Measurements from ENCODE around the gene TGM1. TPM values are rescaled to one million over a fixed set of nuclear protein-coding genes. Genes with fewer than 3 reads are reported as not detected.

TGM1 gene
- total and polyA plus RNA-seq, 4 donors, result 0.52 to 5.7 (median 1.1) TPM

DNA sequence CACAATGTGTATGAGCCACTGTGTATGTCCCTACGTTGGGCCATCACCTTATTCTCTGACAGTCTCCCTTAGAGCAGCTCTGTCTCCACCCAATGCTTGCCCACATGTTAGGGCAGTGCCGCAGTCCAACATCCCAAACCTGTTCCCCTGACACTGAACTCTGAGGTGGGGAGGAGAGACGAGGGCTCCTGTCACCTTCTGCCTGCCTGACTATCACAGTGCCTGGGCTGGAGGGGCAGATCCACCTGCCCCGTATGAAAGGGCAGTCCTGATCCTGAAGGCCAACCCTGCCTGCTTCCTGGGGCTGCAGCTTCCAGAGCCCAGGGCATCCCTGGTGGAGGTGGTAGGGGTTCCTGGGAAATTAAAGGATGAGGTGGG is 2.2 kb downstream of the TGM1 start:
- intact Hi-C loops (cut with DNase I), result no loop called here
- DNase-seq, result no peak
- no peak for ATAC-seq (ENCODE audit: low FRiP score)
- WGBS, 2 donors, result 78 to 83% methylated on average over 4 of the region's 4 CpGs
- Histone ChIP-seq H3K27me3 (ENCODE audit: control insufficient read depth in 1 of 2, insufficient read depth in 2 of 2, low read length in 1 of 2) (no peaks in the 10 kb centered on the region), H3K4me3 (ENCODE audit: low read length in 2 of 2) (no peak overlapping the region), H3K9me3 (ENCODE audit: control insufficient read depth, low read length) (no peaks in the 10 kb centered on the region), H3K27ac (ENCODE audit: low read depth in 1 of 2, low read length in 2 of 2) (no peak overlapping the region), H3K4me1 (ENCODE audit: control insufficient read depth in 1 of 2, insufficient read depth in 2 of 2, low read length in 2 of 2) (no peaks in the 10 kb centered on the region), H3K36me3 (ENCODE audit: control insufficient read depth in 1 of 2, insufficient read depth in 2 of 2, low read length in 1 of 2) (peaks cover 0 to 1% of the 10 kb centered on the region in 2 donors)

DNA sequence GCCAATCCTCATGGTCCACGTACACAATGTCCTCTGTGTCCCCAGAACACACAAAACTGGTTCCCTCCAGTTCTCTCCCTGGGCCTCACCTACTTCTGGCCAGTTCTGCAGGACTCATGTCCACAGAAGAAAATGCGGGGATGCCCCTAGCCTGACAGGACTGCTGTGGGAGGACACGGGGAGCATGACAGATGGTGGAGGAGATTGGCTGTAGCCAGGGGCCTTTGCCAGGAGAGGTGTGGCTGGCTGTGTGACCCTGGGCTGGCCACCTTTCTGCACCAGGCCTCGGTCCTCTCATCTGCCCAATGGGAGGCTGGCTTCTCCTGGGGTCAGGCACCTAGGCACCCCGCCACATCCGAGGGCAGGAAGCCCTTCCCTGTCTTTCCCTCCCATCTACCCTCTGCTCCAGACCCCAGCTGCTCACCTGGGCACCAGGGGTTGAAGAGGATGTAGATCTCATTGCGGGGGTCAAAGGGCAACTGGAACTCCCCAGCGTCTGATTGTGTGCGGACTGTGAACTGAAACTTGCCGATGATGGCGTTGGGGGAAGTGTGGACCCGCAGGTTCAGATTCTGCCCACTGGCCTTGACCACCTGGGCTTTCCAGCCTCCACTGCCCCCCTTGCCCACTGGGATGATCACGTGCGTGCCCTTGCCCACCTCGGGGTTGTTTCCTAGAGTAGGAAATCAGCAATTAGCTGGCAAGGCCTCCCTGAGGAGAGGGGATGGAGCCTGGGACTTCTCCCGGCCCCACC is 2.8 kb downstream of the TGM1 start:
- ATAC-seq (ENCODE audit: low FRiP score) (no peak), DNase-seq (no peak)
- H3K27ac ChIP-seq (ENCODE audit: low read depth in 1 of 2, low read length in 2 of 2), result no peak overlapping the region
- intact Hi-C loops (cut with DNase I), result no loop called here
- H3K9me3 ChIP-seq (ENCODE audit: control insufficient read depth, low read length), result no peaks in the 10 kb centered on the region
- no peaks in the 10 kb centered on the region for H3K27me3 ChIP-seq (ENCODE audit: control insufficient read depth in 1 of 2, insufficient read depth in 2 of 2, low read length in 1 of 2)
- 89% methylated on average over 16 of the region's 16 CpGs for WGBS, 2 donors
- no peaks in the 10 kb centered on the region for H3K36me3 ChIP-seq (ENCODE audit: control insufficient read depth in 1 of 2, insufficient read depth in 2 of 2, low read length in 1 of 2)
- H3K4me3 ChIP-seq (ENCODE audit: low read length in 2 of 2), result no peak overlapping the region
- H3K4me1 ChIP-seq (ENCODE audit: control insufficient read depth in 1 of 2, insufficient read depth in 2 of 2, low read length in 2 of 2), result no peaks in the 10 kb centered on the region

DNA sequence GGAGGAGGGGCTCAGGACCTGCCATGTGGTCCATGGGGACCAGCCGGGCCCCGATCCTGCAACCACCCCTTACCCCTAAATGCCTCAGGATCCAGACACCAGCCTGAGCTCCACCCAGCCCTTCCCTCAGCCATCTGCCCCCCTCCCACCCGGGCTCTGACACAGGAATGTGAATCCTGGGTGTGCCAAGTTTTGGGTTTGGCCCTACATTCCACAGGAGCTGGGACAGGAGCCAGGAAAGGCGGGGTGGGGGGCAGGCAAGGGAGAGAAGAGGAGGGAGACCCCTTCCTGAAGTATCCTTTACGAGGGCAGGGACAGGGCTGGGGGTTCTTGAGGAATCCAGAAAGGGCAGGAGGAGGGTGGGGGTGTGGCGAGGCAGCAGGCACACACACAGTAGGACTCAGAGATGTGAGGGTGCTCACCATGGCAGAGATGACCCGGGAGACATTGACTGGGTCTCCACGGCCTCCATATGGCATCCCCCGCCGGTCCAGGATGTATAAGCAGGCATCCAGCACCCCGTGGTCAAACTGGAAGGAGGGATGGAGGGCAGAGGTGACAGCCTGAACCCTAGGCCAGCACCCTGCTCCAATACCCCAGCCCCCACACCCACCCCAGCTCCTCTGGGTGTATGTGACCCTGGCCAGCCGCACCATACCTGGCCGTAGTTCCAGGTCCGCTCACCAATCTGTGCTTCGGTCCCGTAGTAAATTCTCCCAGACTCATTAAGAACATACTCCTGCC is 3.5 kb downstream of the TGM1 start:
- DNase-seq (no peak), ATAC-seq (ENCODE audit: low FRiP score) (no peak)
- no peak overlapping the region for H3K27ac ChIP-seq (ENCODE audit: low read depth in 1 of 2, low read length in 2 of 2)
- intact Hi-C loops (cut with DNase I), result no loop called here
- H3K36me3 ChIP-seq (ENCODE audit: control insufficient read depth in 1 of 2, insufficient read depth in 2 of 2, low read length in 1 of 2), result no peaks in the 10 kb centered on the region
- no peaks in the 10 kb centered on the region for H3K27me3 ChIP-seq (ENCODE audit: control insufficient read depth in 1 of 2, insufficient read depth in 2 of 2, low read length in 1 of 2)
- 61 to 67% methylated on average over 16 of the region's 16 CpGs for WGBS, 2 donors
- H3K4me1 ChIP-seq (ENCODE audit: control insufficient read depth in 1 of 2, insufficient read depth in 2 of 2, low read length in 2 of 2), result no peaks in the 10 kb centered on the region
- H3K9me3 ChIP-seq (ENCODE audit: control insufficient read depth, low read length), result no peaks in the 10 kb centered on the region
- H3K4me3 ChIP-seq (ENCODE audit: low read length in 2 of 2), result no peak overlapping the region

DNA sequence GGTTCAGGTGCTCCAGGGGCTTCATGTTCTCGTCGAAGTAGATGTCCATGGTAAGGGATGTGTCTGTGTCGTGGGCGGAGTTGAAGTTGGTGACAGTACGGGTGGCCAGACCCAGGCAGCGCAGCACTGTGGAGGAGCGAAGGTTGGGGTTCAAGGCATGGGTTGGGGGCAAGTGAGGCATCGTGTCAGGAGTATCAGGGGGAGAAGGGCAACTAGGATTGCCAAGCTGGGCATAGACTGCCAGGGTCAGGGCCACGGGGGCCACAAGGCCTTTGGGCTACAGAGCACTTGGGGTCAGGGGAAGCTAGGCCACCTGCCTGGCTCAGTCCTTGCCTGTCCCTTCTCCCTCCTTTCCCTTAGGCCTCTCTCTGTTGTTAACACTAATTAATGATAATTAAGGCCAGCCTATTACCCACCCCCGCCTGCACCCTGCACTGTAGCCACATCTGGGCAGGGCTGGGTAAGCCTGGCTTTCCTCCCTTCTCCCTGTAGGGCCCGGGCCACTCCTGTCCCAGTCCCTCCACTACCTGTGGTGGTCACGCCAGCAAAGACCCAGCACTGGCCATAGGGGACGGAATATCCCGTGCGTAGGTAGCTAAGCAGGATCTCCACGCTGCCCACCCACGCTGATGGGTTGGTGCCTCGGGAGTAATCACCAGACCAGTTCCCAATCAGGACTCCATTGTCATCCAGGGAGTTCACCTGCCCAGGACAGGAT is 4.3 kb downstream of the TGM1 start:
- intact Hi-C loops (cut with DNase I), result no loop called here
- H3K4me1 ChIP-seq (ENCODE audit: control insufficient read depth in 1 of 2, insufficient read depth in 2 of 2, low read length in 2 of 2), result no peaks in the 10 kb centered on the region
- H3K36me3 ChIP-seq (ENCODE audit: control insufficient read depth in 1 of 2, insufficient read depth in 2 of 2, low read length in 1 of 2), result no peaks in the 10 kb centered on the region
- H3K27ac ChIP-seq (ENCODE audit: low read depth in 1 of 2, low read length in 2 of 2), result no peak overlapping the region
- ATAC-seq (ENCODE audit: low FRiP score) (no peak), DNase-seq (no peak)
- WGBS, 2 donors, result 90 to 92% methylated on average over 18 of the region's 18 CpGs
- no peaks in the 10 kb centered on the region for H3K27me3 ChIP-seq (ENCODE audit: control insufficient read depth in 1 of 2, insufficient read depth in 2 of 2, low read length in 1 of 2)
- no peaks in the 10 kb centered on the region for H3K9me3 ChIP-seq (ENCODE audit: control insufficient read depth, low read length)
- no peak overlapping the region for H3K4me3 ChIP-seq (ENCODE audit: low read length in 2 of 2)

DNA sequence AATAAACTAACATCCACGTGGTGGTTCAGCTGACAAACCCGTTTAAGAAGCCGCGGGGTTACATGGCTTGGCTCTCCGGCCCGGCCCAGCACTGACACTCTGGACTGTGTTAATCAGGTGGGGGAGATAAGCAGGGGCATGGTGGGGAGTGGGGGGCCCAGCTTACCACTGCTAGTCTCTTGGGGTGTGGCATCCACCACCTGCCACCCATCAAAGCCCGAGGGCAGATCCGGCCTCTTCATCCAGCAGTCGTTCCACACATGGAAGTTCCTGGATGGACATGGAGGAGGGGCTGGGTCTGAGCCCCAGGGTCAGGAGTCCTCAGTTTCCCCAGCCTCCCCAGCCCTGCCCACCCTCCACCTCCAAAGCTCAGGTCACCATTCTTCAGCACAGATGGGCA is 4.9 kb downstream of the TGM1 start:
- Histone ChIP-seq H3K4me3 (ENCODE audit: low read length in 2 of 2) (no peak overlapping the region), H3K27ac (ENCODE audit: low read depth in 1 of 2, low read length in 2 of 2) (no peak overlapping the region), H3K4me1 (ENCODE audit: control insufficient read depth in 1 of 2, insufficient read depth in 2 of 2, low read length in 2 of 2) (no peaks in the 10 kb centered on the region), H3K27me3 (ENCODE audit: control insufficient read depth in 1 of 2, insufficient read depth in 2 of 2, low read length in 1 of 2) (no peaks in the 10 kb centered on the region), H3K9me3 (ENCODE audit: control insufficient read depth, low read length) (no peaks in the 10 kb centered on the region), H3K36me3 (ENCODE audit: control insufficient read depth in 1 of 2, insufficient read depth in 2 of 2, low read length in 1 of 2) (no peaks in the 10 kb centered on the region)
- DNase-seq (no peak), ATAC-seq (ENCODE audit: low FRiP score) (no peak)
- 85 to 86% methylated on average over 9 of the region's 9 CpGs for WGBS, 2 donors
- intact Hi-C loops (cut with DNase I), result no loop called here

DNA sequence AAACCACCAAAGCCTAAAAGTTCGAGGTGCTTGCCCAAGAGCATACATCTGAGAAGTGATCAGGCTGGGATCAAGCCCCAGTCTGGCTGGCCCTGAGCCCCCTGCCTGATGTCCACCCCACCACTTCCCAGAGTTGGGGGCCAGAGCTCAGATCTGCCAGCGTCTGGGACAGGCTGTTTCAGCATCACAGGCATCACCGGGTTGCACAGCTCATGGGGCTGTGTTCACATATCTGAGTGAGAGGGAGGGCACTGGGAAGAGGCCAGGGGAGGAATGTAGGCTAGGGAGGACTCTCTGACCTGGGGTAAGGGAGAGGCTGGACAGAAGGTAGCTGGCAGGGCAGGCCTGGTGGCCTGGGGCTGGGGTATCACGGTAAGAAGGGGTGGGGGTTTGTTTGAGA is 6.0 kb downstream of the TGM1 start:
- intact Hi-C loops (cut with DNase I), result no loop called here
- WGBS, 2 donors, result 65 to 66% methylated on average over 4 of the region's 4 CpGs
- Histone ChIP-seq H3K4me1 (ENCODE audit: control insufficient read depth in 1 of 2, insufficient read depth in 2 of 2, low read length in 2 of 2) (no peaks in the 10 kb centered on the region), H3K27me3 (ENCODE audit: control insufficient read depth in 1 of 2, insufficient read depth in 2 of 2, low read length in 1 of 2) (no peaks in the 10 kb centered on the region), H3K9me3 (ENCODE audit: control insufficient read depth, low read length) (no peaks in the 10 kb centered on the region), H3K36me3 (ENCODE audit: control insufficient read depth in 1 of 2, insufficient read depth in 2 of 2, low read length in 1 of 2) (no peaks in the 10 kb centered on the region), H3K27ac (ENCODE audit: low read depth in 1 of 2, low read length in 2 of 2) (no peak overlapping the region), H3K4me3 (ENCODE audit: low read length in 2 of 2) (no peak overlapping the region)
- ATAC-seq (ENCODE audit: low FRiP score) (no peak), DNase-seq (no peak)

DNA sequence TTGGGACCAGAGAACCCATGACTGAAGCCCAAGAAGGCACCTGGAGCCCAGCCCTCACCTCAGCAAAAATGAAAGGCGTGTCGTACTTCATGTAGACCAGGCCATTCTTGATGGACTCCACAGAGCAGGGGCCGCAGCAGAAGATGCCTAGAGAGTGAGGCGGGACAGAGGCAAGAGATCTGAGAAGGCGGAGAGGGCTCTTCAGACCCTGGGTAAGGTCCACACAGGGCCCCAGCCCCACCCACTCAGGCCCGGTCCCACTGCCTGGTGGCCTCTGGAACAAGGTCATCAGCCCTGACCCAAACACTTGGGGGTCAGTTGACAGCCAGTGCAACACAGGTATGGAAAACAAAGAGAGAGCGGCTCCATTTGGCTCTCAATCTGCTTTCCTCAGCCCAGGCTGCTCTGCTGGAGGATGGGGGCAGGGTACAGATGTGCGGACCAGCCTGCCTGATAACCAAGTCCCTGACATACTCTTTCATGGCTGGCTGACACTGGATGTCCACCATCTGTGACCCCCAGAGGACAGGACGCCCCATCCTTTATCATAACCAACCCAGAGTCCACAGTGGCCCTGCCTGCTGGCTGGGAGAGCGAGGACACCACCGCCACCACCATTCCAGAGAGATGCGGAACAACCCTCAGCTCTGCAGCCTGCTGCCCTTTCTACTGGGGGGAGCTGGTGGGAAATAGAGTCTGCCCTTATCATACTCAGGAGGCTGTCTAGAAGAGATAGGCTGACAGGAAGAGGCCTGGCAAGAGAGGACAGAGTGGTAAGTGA is 6.9 kb downstream of the TGM1 start:
- intact Hi-C loops (cut with DNase I), result no loop called here
- no peak for DNase-seq
- H3K36me3 ChIP-seq (ENCODE audit: control insufficient read depth in 1 of 2, insufficient read depth in 2 of 2, low read length in 1 of 2), result no peaks in the 10 kb centered on the region
- H3K9me3 ChIP-seq (ENCODE audit: control insufficient read depth, low read length), result no peaks in the 10 kb centered on the region
- no peaks in the 10 kb centered on the region for H3K4me1 ChIP-seq (ENCODE audit: control insufficient read depth in 1 of 2, insufficient read depth in 2 of 2, low read length in 2 of 2)
- H3K4me3 ChIP-seq (ENCODE audit: low read length in 2 of 2), result no peak overlapping the region
- WGBS, 2 donors, result 92 to 95% methylated on average over 12 of the region's 12 CpGs
- H3K27me3 ChIP-seq (ENCODE audit: control insufficient read depth in 1 of 2, insufficient read depth in 2 of 2, low read length in 1 of 2), result no peaks in the 10 kb centered on the region
- H3K27ac ChIP-seq (ENCODE audit: low read depth in 1 of 2, low read length in 2 of 2), result no peak overlapping the region
- ATAC-seq (ENCODE audit: low FRiP score), result no peak

DNA sequence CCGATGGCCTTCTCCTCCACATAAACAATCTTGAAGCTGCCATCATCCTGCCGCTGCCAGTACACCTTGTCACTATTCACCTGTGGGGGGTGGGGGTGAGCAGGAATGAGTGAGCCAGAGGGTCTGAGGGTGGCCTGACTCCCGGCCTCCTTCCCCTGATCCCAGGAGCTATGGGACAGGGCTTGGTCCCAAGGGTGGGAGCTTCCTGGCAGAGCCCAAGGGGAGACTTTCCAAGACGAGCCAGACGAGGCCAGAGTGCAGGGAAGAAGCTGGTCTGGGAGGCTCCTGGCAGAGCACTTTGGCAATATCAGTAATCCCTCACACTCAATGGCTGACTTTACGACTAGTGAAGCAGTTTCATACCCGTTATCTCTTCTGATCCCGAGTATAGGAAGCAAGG is 7.5 kb downstream of the TGM1 start:
- H3K4me3 ChIP-seq (ENCODE audit: low read length in 2 of 2), result no peak overlapping the region
- H3K27ac ChIP-seq (ENCODE audit: low read depth in 1 of 2, low read length in 2 of 2), result no peak overlapping the region
- H3K36me3 ChIP-seq (ENCODE audit: control insufficient read depth in 1 of 2, insufficient read depth in 2 of 2, low read length in 1 of 2), result no peaks in the 10 kb centered on the region
- 92 to 94% methylated on average over 8 of the region's 8 CpGs for WGBS, 2 donors
- no peaks in the 10 kb centered on the region for H3K27me3 ChIP-seq (ENCODE audit: control insufficient read depth in 1 of 2, insufficient read depth in 2 of 2, low read length in 1 of 2)
- H3K4me1 ChIP-seq (ENCODE audit: control insufficient read depth in 1 of 2, insufficient read depth in 2 of 2, low read length in 2 of 2), result no peaks in the 10 kb centered on the region
- intact Hi-C loops (cut with DNase I), result no loop called here
- H3K9me3 ChIP-seq (ENCODE audit: control insufficient read depth, low read length), result no peaks in the 10 kb centered on the region
- no peak for ATAC-seq (ENCODE audit: low FRiP score)
- DNase-seq, result no peak

Measured in aorta (tissue), 5 donors.